K562 (cell line): ENCODE results near the gene ALPK1. TPM values are rescaled to one million over a fixed set of nuclear protein-coding genes. Genes with fewer than 3 reads are reported as not detected.

Experiments
- ARHGAP35 ChIP-seq: fragments of 450-650 bp; IDR thresholded peaks from 2 replicates; pipeline ENCODE4 v1.6.1; 2018; ENCODE audit not compliant: partially characterized antibody
- CEBPB ChIP-seq: fragments of 450-650 bp; IDR thresholded peaks from 2 replicates; pipeline ENCODE4 v1.6.1; 2016; ENCODE audit warnings: missing genetic modification characterization, missing compliant biosample characterization
- DACH1 ChIP-seq: fragments of 450-650 bp; IDR thresholded peaks from 2 replicates; pipeline ENCODE4 v1.6.1; 2018; ENCODE audit not compliant: partially characterized antibody
- DPF2 ChIP-seq: fragments of 450-650 bp; IDR thresholded peaks from 2 replicates; pipeline ENCODE4 v1.6.1; 2016
- FOXJ2 ChIP-seq: fragments of 200-800 bp; sonication (Bioruptor generic); IDR thresholded peaks from 2 replicates; pipeline ENCODE4 v1.6.1; 2016; ENCODE audit warnings: missing genetic modification characterization, missing compliant biosample characterization
- HDAC8 ChIP-seq: fragments of 450-650 bp; IDR thresholded peaks from 2 replicates; pipeline ENCODE4 v1.6.1; 2016; ENCODE audit warnings: mild to moderate bottlenecking, missing genetic modification characterization, moderate library complexity, missing compliant biosample characterization
- HNRNPL ChIP-seq: fragments of 200-400 bp; formaldehyde crosslinking; IDR thresholded peaks from 2 replicates; pipeline ENCODE4 v1.6.1; 2017; ENCODE audit warnings: low read depth, mild to moderate bottlenecking, low read length
- KDM5B ChIP-seq: fragments of 200-600 bp; sonication (generic); IDR thresholded peaks from 2 replicates; pipeline ENCODE4 v1.6.1; 2012; ENCODE audit warnings: low read depth, mild to moderate bottlenecking, moderate library complexity, low read length, control low read depth, inconsistent platforms; ENCODE audit not compliant: insufficient replicate concordance
- MCM2 ChIP-seq: fragments of 450-650 bp; IDR thresholded peaks from 2 replicates; pipeline ENCODE4 v1.6.1; 2017; ENCODE audit warnings: low read depth, mild to moderate bottlenecking
- NELFE ChIP-seq: IDR thresholded peaks from 2 replicates; pipeline ENCODE4 v1.6.1; 2011; ENCODE audit warnings: mild to moderate bottlenecking; ENCODE audit not compliant: insufficient read depth, insufficient read length
- NR1H2 ChIP-seq: sonication (generic); formaldehyde crosslinking; IDR thresholded peaks from 2 replicates; pipeline ENCODE4 v1.4.0; 2020; ENCODE audit warnings: mild to moderate bottlenecking, missing genetic modification reagents
- NR2F6 ChIP-seq: fragments of 450-650 bp; formaldehyde crosslinking; IDR thresholded peaks from 2 replicates; pipeline ENCODE4 v1.4.0; 2020; ENCODE audit warnings: mild to moderate bottlenecking
- PHB2 ChIP-seq: fragments of 450-650 bp; IDR thresholded peaks from 2 replicates; pipeline ENCODE4 v1.6.1; 2017; ENCODE audit warnings: low read depth
- POLR2B ChIP-seq: fragments of 450-650 bp; IDR thresholded peaks from 2 replicates; pipeline ENCODE4 v1.6.1; 2018; ENCODE audit warnings: low read depth; ENCODE audit not compliant: partially characterized antibody
- RHOXF2B ChIP-seq: fragments of 250-450 bp; sonication (Bioruptor Pico); conservative IDR thresholded peaks from 2 replicates; pipeline ENCODE4 v1.5.1; 2021
- STAG1 ChIP-seq: sonication (generic); formaldehyde crosslinking; IDR thresholded peaks from 2 replicates; pipeline ENCODE4 v1.5.0; 2020; ENCODE audit warnings: missing genetic modification reagents, borderline replicate concordance
- SUPT5H ChIP-seq: fragments of 450-650 bp; IDR thresholded peaks from 2 replicates; pipeline ENCODE4 v1.6.1; 2016
- WHSC1 ChIP-seq: IDR thresholded peaks from one replicate; pipeline ENCODE4 v1.6.1; 2012; ENCODE audit warnings: low read length, control low read depth, inconsistent platforms
- XRCC3 ChIP-seq: fragments of 450-650 bp; IDR thresholded peaks from 2 replicates; pipeline ENCODE4 v1.6.1; 2017; ENCODE audit warnings: mild to moderate bottlenecking, moderate library complexity
- ZC3H8 ChIP-seq: fragments of 450-650 bp; IDR thresholded peaks from 2 replicates; pipeline ENCODE4 v1.6.1; 2017
- ZNF24 ChIP-seq: fragments of 450-650 bp; IDR thresholded peaks from 2 replicates; pipeline ENCODE4 v1.6.1; 2016
- ZNF780A ChIP-seq: fragments of 250-450 bp; sonication (Bioruptor Pico); IDR thresholded peaks from 2 replicates; pipeline ENCODE4 v1.5.0; 2021; ENCODE audit warnings: mild to moderate bottlenecking
- polyA plus RNA-seq, 8 experiments: library from polyadenylated mRNA; depleted of rRNA in 4 of 8; stranded (reverse) in 5 of 8; unstranded in 3 of 8; fragments of >200 nt; fragmentation: Nextera tagmentation in 2 of 8; fragmentation: Illumina TruSeq in 1 of 8; extraction: Ambion mirVana in 2 of 8; extraction: Trizol in 1 of 8; gene quantifications; 2 replicates each; pipeline versions ENCODE4 v1.2.1 to v1.2.3, GENCODE V29; 2011 to 2014; ENCODE audit warnings: inconsistent platforms in 1 of 8, missing spikeins in 1 of 8
- total RNA-seq, 7 experiments: library from RNA; depleted of rRNA in 6 of 7; stranded (reverse); fragments of >200 nt in 6 of 7; fragmentation: Illumina TruSeq in 2 of 7; extraction: Trizol in 2 of 7; gene quantifications; 2 replicates each; pipeline versions ENCODE4 v1.2.1 to v1.2.3, GENCODE V29; 2011 to 2021; ENCODE audit warnings: low replicate concordance in 1 of 7
- TF ChIP-seq, protein P1 (sequence below): sonication (generic); formaldehyde crosslinking; IDR thresholded peaks from 2 replicates; pipeline ENCODE4 v1.9.0; 2022; ENCODE audit warnings: mild to moderate bottlenecking, missing genetic modification reagents
- TF ChIP-seq, protein P2 (sequence below): fragments of 450-650 bp; formaldehyde crosslinking; IDR thresholded peaks from 2 replicates; pipeline ENCODE4 v1.4.0; 2020; ENCODE audit warnings: mild to moderate bottlenecking, moderate library complexity
- TF ChIP-seq, protein P3 (sequence below), 3 experiments: fragments of 200-800 bp in 1 of 3; sonication (Bioruptor generic) in 1 of 3; sonication (generic) in 1 of 3; formaldehyde crosslinking in 1 of 3; IDR thresholded peaks; 2 replicates each; pipeline versions ENCODE4 v1.6.1 to v1.8.0; 2016 to 2022; ENCODE audit warnings: mild to moderate bottlenecking in 2 of 3, missing compliant biosample characterization in 2 of 3, missing genetic modification characterization in 2 of 3, missing genetic modification reagents in 1 of 3
- TF ChIP-seq, protein P4 (sequence below): IDR thresholded peaks from 2 replicates; pipeline ENCODE4 v1.6.1; 2014; ENCODE audit warnings: antibody characterized with exemption

ALPK1 gene
- total and polyA plus RNA-seq, 9 of the 15 experiments (the other 6 are each of a cell fraction or from before 2014, with no cell fraction given) = 2.3 to 6.9 (median 4.6) TPM

DNA sequence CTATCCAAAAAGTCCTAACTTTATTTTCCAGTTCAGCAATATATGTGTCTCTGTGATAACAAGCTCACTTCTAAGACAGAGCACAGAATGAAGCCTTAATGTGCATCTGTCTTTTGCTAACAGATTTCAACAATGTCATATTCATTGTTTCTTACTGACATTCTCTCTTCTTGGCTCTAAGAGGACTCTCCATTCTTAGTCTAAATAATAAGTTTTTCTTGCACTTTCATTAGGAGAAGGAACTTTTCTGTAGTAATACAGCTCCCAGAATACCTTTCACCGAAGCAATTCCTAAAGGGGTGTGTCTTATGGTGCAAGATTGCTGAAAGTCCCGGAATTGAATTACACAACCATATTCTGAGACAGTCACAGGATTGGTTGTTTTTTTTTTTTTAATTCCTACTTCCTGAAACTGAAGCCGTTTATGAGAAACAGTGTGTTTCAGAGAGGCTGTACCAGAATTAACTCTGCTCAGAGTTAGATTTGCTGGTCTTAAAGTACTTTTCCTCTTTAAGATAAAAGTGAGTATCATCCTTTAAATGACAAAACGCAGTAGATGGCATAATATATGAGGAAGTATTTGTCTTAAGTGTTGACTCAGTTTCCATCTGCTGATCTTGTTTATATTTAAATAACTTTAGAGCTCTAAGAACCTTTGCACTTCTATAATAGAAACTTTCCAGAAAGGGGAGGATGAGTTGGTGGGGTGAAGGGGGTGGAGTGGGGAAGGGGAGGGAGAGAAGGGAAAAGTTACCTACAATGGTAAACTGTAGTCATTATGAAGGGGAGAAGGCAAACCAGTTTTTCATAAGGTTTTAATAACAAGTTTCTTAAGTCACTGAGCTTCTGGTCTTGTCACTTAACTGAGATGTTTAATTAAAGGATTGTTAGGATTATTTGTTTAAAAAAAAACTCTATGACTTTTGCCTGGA lies at the start of gene ALPK1 (continued):
- TF ChIP-seq CEBPB (peak; percentile 99), ZNF780A (CRISPR knock-in tag) (no peak), MCM2 (no peak), XRCC3 (no peak), FOXJ2 (tag) (peak; percentile 69; the same call in 1 of the 2 replicates), NR1H2 (CRISPR knock-in tag) (no peak), HNRNPL (no peak), ARHGAP35 (no peak), POLR2B (peak; percentile 72), SUPT5H (peak; percentile 49), STAG1 (CRISPR knock-in tag) (no peak), WHSC1 (no peak), ZNF24 (0 out of 2 replicates have a peak, but pooled peaks have one; percentile 20), PHB2 (no peak), DPF2 (0 out of 2 replicates have a peak, but pooled peaks have one; percentile 26), NELFE (no peak), DACH1 (no peak), NR2F6 (CRISPR knock-in tag) (no peak), RHOXF2B (CRISPR knock-in tag) (no peak), KDM5B (no peak), HDAC8 (no peak), ZC3H8 (no peak)
- TF ChIP-seq, protein P1, sequence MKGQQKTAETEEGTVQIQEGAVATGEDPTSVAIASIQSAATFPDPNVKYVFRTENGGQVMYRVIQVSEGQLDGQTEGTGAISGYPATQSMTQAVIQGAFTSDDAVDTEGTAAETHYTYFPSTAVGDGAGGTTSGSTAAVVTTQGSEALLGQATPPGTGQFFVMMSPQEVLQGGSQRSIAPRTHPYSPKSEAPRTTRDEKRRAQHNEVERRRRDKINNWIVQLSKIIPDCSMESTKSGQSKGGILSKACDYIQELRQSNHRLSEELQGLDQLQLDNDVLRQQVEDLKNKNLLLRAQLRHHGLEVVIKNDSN = no peak
- TF ChIP-seq, protein P2, sequence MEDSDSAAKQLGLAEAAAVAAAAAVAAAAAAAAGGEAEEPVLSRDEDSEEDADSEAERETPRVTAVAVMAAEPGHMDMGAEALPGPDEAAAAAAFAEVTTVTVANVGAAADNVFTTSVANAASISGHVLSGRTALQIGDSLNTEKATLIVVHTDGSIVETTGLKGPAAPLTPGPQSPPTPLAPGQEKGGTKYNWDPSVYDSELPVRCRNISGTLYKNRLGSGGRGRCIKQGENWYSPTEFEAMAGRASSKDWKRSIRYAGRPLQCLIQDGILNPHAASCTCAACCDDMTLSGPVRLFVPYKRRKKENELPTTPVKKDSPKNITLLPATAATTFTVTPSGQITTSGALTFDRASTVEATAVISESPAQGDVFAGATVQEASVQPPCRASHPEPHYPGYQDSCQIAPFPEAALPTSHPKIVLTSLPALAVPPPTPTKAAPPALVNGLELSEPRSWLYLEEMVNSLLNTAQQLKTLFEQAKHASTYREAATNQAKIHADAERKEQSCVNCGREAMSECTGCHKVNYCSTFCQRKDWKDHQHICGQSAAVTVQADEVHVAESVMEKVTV (CRISPR knock-in tag) = peak; percentile 31; the same call in 1 of the 2 replicates
- TF ChIP-seq, protein P3, sequence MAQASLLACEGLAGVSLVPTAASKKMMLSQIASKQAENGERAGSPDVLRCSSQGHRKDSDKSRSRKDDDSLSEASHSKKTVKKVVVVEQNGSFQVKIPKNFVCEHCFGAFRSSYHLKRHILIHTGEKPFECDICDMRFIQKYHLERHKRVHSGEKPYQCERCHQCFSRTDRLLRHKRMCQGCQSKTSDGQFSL (CRISPR knock-in tag; IDR thresholded peaks at IDR 0.05) = no peak
- TF ChIP-seq, protein P3 (tag; IDR thresholded peaks at IDR 0.05) = no peak
- TF ChIP-seq, protein P4, sequence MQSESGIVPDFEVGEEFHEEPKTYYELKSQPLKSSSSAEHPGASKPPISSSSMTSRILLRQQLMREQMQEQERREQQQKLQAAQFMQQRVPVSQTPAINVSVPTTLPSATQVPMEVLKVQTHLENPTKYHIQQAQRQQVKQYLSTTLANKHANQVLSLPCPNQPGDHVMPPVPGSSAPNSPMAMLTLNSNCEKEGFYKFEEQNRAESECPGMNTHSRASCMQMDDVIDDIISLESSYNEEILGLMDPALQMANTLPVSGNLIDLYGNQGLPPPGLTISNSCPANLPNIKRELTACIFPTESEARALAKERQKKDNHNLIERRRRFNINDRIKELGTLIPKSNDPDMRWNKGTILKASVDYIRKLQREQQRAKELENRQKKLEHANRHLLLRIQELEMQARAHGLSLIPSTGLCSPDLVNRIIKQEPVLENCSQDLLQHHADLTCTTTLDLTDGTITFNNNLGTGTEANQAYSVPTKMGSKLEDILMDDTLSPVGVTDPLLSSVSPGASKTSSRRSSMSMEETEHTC = 0 out of 2 replicates have a peak, but pooled peaks have one; percentile 19
